PC-9 (cell line): ENCODE measurements around the gene CARD11.

ENCODE experiments used
- CTCF ChIP-seq: fragments of 200-600 bp; sonication (generic); conservative IDR thresholded peaks from 2 replicates; pipeline ENCODE4 v1.6.1; 2017; ENCODE audit warnings: mixed run types, antibody characterized with exemption, mild to moderate bottlenecking, moderate library complexity
- EZH2 ChIP-seq: fragments of 200-600 bp; sonication (generic); IDR thresholded peaks from 2 replicates; pipeline ENCODE4 v1.8.0; 2017; ENCODE audit warnings: antibody characterized with exemption, low read depth

GRCh38 chr7:2897023-2897422 lies 146.6 kb downstream of the CARD11 start:
- TF ChIP-seq CTCF (no peak), EZH2 (no peak)
